Neural progenitor cell (in vitro differentiated cells): ENCODE data around the gene NUDT3. TPM values are rescaled to one million over a fixed set of nuclear protein-coding genes. Genes with fewer than 3 reads are reported as not detected.

Source experiments
- DNase-seq: peaks from one replicate; pipeline ENCODE4 v3.0.0-alpha.2; 2016; ENCODE audit warnings: low spot score
- H2AFZ ChIP-seq: fragments of 200-600 bp; sonication (generic); replicated peaks from 2 replicates; pipeline ENCODE4 v1.6.1; 2016; ENCODE audit warnings: antibody characterized with exemption
- H3F3A ChIP-seq: fragments of 200-600 bp; sonication (generic); 2 replicates; pipeline ENCODE4 v1.6.1; 2016; ENCODE audit warnings: antibody characterized with exemption, low read depth
- H3K27ac ChIP-seq: fragments of 200-600 bp; sonication (generic); 2 replicates; pipeline ENCODE4 v1.5.1; 2016; ENCODE audit warnings: mild to moderate bottlenecking
- H3K27me3 ChIP-seq: fragments of 200-600 bp; sonication (generic); 2 replicates; pipeline ENCODE4 v1.6.1; 2016; ENCODE audit warnings: mild to moderate bottlenecking, moderate library complexity
- H3K36me3 ChIP-seq: fragments of 200-600 bp; sonication (generic); 2 replicates; pipeline ENCODE4 v1.5.1; 2016
- H3K4me1 ChIP-seq: fragments of 200-600 bp; sonication (generic); 2 replicates; pipeline ENCODE4 v1.6.1; 2016; ENCODE audit warnings: mixed run types
- H3K4me2 ChIP-seq: fragments of 200-600 bp; sonication (generic); 2 replicates; pipeline ENCODE4 v1.6.1; 2016
- H3K4me3 ChIP-seq: fragments of 200-600 bp; sonication (generic); 2 replicates; pipeline ENCODE4 v1.5.1; 2016
- H3K79me2 ChIP-seq: fragments of 200-600 bp; sonication (generic); 2 replicates; pipeline ENCODE4 v1.6.1; 2016; ENCODE audit warnings: low read depth
- H3K9ac ChIP-seq: fragments of 200-600 bp; sonication (generic); 2 replicates; pipeline ENCODE4 v1.6.1; 2016
- H3K9me3 ChIP-seq: fragments of 200-600 bp; sonication (generic); 2 replicates; pipeline ENCODE4 v1.5.1; 2016; ENCODE audit warnings: low read depth
- H4K20me1 ChIP-seq: fragments of 200-600 bp; sonication (generic); 2 replicates; pipeline ENCODE4 v1.6.1; 2016; ENCODE audit warnings: low read depth
- H3K27ac Mint-ChIP-seq: 3 replicates; pipeline ENCODE4 v1.8.0; 2021; ENCODE audit warnings: mixed read lengths
- H3K27me3 Mint-ChIP-seq: 2 replicates; pipeline ENCODE4 v1.8.0; 2022; ENCODE audit warnings: low read depth, mild to moderate bottlenecking, inconsistent platforms, moderate library complexity, mixed read lengths; ENCODE audit not compliant: insufficient read depth
- H3K36me3 Mint-ChIP-seq: 3 replicates; pipeline ENCODE4 v1.8.0; 2021; ENCODE audit warnings: mixed read lengths
- H3K4me1 Mint-ChIP-seq: 3 replicates; pipeline ENCODE4 v1.8.0; 2021; ENCODE audit warnings: mixed read lengths
- H3K4me3 Mint-ChIP-seq: 3 replicates; pipeline ENCODE4 v1.8.0; 2021; ENCODE audit warnings: mild to moderate bottlenecking, moderate library complexity, mixed read lengths
- H3K9me3 Mint-ChIP-seq: 3 replicates; pipeline ENCODE4 v1.8.0; 2020; ENCODE audit warnings: mixed read lengths
- CTCF ChIP-seq: fragments of 200-600 bp; sonication (generic); IDR thresholded peaks from 2 replicates; pipeline ENCODE4 v1.5.1; 2017; ENCODE audit warnings: antibody characterized with exemption, mild to moderate bottlenecking
- EZH2 ChIP-seq: fragments of 200-600 bp; sonication (generic); IDR thresholded peaks from 2 replicates; pipeline ENCODE4 v1.6.1; 2017; ENCODE audit warnings: antibody characterized with exemption, mild to moderate bottlenecking, moderate library complexity
- EZH2phosphoT487 ChIP-seq: fragments of 200-600 bp; sonication (generic); IDR thresholded peaks from 2 replicates; pipeline ENCODE4 v1.6.1; 2017; ENCODE audit warnings: antibody characterized with exemption
- total RNA-seq: library from RNA; depleted of rRNA; stranded (reverse); fragments of >200 nt; gene quantifications from 2 replicates; pipeline ENCODE4 v1.2.3, GENCODE V29; 2015; ENCODE audit warnings: low replicate concordance

NUDT3 gene
- total RNA-seq, 1 donor from 2014 or later = 35.7 TPM

- Histone ChIP-seq H2AFZ (no peak overlapping the region), H3K4me1 (peaks cover 16% of the 10 kb centered on the region), H3K4me3 (no peak overlapping the region), H3K79me2 (peaks cover 98% of the 10 kb centered on the region), H3K27me3 (no peaks in the 10 kb centered on the region), H3K4me2 (no peak overlapping the region), H3K9me3 (no peaks in the 10 kb centered on the region), H3K27ac (no peak overlapping the region), H3K9ac (no peak overlapping the region), H3F3A (peaks cover 33% of the 10 kb centered on the region), H3K36me3 (no peaks in the 10 kb centered on the region), H4K20me1 (peaks cover 54% of the 10 kb centered on the region)
- no peak for TF ChIP-seq EZH2
- no peak for TF ChIP-seq EZH2phosphoT487
- TF ChIP-seq CTCF = no peak
- no peaks in the 10 kb centered on the region for H3K9me3 Mint-ChIP-seq
- DNase-seq = no peak
- peaks cover 2% of the 10 kb centered on the region for H3K27me3 Mint-ChIP-seq
- H3K36me3 Mint-ChIP-seq = peaks cover 2% of the 10 kb centered on the region
- H3K27ac Mint-ChIP-seq = no peak overlapping the region
- H3K4me1 Mint-ChIP-seq = peaks cover 25% of the 10 kb centered on the region
- H3K4me3 Mint-ChIP-seq = no peak overlapping the region
Observed at GRCh38 chr6:34383161-34383631, 9.3 kb downstream of the NUDT3 start.

GRCh38 chr6:34381081-34381480 is 11.4 kb downstream of the NUDT3 start:
- peaks cover 2% of the 10 kb centered on the region for H3K36me3 Mint-ChIP-seq
- Histone ChIP-seq H3K4me2 (no peak overlapping the region), H3K27me3 (no peaks in the 10 kb centered on the region), H3K4me1 (peaks cover 15% of the 10 kb centered on the region), H3K9me3 (no peaks in the 10 kb centered on the region), H2AFZ (no peak overlapping the region), H3K9ac (no peak overlapping the region), H3K36me3 (no peaks in the 10 kb centered on the region), H4K20me1 (peaks cover 56% of the 10 kb centered on the region), H3F3A (peaks cover 22% of the 10 kb centered on the region), H3K79me2 (peaks cover 98% of the 10 kb centered on the region), H3K4me3 (no peak overlapping the region), H3K27ac (no peak overlapping the region)
- TF ChIP-seq EZH2 (no peak), EZH2phosphoT487 (no peak), CTCF (no peak)
- no peaks in the 10 kb centered on the region for H3K9me3 Mint-ChIP-seq
- peaks cover 15% of the 10 kb centered on the region for H3K4me1 Mint-ChIP-seq
- H3K27ac Mint-ChIP-seq = no peak overlapping the region
- no peak overlapping the region for H3K4me3 Mint-ChIP-seq
- no peak for DNase-seq
- H3K27me3 Mint-ChIP-seq = peaks cover 2% of the 10 kb centered on the region

GRCh38 chr6:34378470-34378869 is 14.0 kb downstream of the NUDT3 start:
- H2AFZ ChIP-seq = no peak overlapping the region
- no peak overlapping the region for H3K9ac ChIP-seq

More at GRCh38 chr6:34378470-34378869, 14.0 kb downstream of the NUDT3 start:
- Histone ChIP-seq H3K36me3 (no peaks in the 10 kb centered on the region), H3K27ac (no peak overlapping the region), H3K4me2 (no peak overlapping the region), H3K79me2 (peaks cover 93% of the 10 kb centered on the region), H3K4me3 (no peak overlapping the region), H3K4me1 (peaks cover 7% of the 10 kb centered on the region), H4K20me1 (peaks cover 47% of the 10 kb centered on the region), H3K27me3 (no peaks in the 10 kb centered on the region), H3K9me3 (no peaks in the 10 kb centered on the region), H3F3A (no peaks in the 10 kb centered on the region)
- peaks cover 3% of the 10 kb centered on the region for H3K4me1 Mint-ChIP-seq
- DNase-seq = no peak
- TF ChIP-seq CTCF (no peak), EZH2 (no peak), EZH2phosphoT487 (no peak)
- H3K9me3 Mint-ChIP-seq = no peaks in the 10 kb centered on the region
- no peaks in the 10 kb centered on the region for H3K27me3 Mint-ChIP-seq
- no peaks in the 10 kb centered on the region for H3K36me3 Mint-ChIP-seq
- H3K4me3 Mint-ChIP-seq = no peak overlapping the region
- H3K27ac Mint-ChIP-seq = no peak overlapping the region
